ENCODE results near the gene FAM181A. TPM values are rescaled to one million over a fixed set of nuclear protein-coding genes. Genes with fewer than 3 reads are reported as not detected.

The FAM181A gene
- total and polyA plus RNA-seq, 9 donors = 0.37 to 4.9 (median 0.82) TPM; not detected in 4

DNA sequence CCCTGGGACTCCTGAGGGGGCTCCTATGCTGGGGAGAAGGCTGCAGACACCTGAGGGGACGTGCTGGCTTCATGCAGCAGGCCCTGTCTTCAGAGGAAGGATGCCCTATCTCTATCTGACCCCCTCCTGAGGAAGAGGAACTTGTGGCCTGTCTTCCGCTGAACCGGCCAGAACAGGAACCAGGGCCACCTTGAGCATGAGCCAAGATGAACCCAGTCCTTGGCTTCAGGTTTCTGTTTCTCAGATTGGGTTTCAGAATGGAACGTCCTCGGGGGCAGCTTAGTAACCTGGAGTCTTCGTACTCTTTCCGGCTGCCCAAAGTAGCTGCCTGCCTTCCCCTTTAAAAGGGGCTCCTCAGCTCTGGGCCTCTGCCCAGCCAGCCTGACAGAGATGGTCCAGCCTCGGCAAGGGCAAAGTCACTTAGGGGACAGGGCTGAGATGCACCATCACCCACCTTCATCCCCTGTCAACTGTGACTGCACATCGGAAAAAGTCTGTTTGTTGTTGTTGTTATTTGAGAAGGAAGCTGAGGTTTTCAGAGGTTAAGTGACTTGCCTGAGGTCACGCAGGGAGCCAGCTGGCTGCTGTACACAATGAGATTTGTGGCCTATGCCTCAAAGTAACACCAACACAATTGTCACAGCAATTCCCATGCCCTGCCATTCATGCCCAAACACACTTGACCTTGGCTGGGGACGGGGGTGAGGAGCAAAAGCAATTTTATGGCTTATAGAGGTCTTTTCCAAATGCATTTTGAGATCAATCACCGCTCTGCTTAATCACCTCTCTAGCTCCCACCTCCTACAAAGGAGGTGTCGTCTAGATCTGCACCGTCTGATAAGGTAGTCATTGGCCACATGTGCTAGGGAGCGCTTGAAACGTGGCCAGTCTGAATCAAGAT is 35.8 kb downstream of the FAM181A start:
- no peaks in the 10 kb centered on the region for H3K27me3 ChIP-seq
- 58 to 65% (median 63%) methylated on average over 16 of the region's 16 CpGs for WGBS, 3 donors
- no peaks in the 10 kb centered on the region for H3K4me1 ChIP-seq (ENCODE audit: insufficient read depth)
- TF ChIP-seq POLR2A (IDR thresholded peaks at IDR 0.05) (no peak), EP300 (IDR thresholded peaks at IDR 0.05) (no peak)
- TF ChIP-seq, protein P1, sequence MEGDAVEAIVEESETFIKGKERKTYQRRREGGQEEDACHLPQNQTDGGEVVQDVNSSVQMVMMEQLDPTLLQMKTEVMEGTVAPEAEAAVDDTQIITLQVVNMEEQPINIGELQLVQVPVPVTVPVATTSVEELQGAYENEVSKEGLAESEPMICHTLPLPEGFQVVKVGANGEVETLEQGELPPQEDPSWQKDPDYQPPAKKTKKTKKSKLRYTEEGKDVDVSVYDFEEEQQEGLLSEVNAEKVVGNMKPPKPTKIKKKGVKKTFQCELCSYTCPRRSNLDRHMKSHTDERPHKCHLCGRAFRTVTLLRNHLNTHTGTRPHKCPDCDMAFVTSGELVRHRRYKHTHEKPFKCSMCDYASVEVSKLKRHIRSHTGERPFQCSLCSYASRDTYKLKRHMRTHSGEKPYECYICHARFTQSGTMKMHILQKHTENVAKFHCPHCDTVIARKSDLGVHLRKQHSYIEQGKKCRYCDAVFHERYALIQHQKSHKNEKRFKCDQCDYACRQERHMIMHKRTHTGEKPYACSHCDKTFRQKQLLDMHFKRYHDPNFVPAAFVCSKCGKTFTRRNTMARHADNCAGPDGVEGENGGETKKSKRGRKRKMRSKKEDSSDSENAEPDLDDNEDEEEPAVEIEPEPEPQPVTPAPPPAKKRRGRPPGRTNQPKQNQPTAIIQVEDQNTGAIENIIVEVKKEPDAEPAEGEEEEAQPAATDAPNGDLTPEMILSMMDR (IDR thresholded peaks at IDR 0.05) = no peak
- no peaks in the 10 kb centered on the region for H3K9me3 ChIP-seq
- intact Hi-C loops (cut with DNase I) = no loop called here
- no peaks in the 10 kb centered on the region for H3K36me3 ChIP-seq
- no peak overlapping the region for H3K4me3 ChIP-seq
- no peak overlapping the region for H3K27ac ChIP-seq
- no peak for DNase-seq

DNA sequence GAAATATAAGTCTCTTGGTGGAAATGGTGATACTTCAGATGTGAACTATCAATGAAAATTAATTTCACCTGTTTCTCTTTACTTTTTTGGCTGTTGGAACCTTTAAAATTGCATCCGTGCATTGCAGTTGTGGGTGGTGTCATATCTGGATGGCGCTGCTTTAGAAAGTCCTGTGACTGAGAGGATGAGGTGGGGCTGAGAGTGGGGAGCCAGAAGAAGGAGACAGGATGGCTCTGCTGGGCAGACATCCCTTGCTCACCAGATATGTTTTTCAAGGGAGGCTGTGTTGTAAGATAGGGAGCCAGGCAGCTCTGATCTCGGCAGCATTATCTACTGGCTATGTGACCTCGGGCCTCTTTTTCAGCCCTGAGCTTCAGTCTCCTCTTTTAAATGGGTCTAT is 36.5 kb downstream of the FAM181A start:
- intact Hi-C loops (cut with DNase I) = no loop called here
- Histone ChIP-seq H3K27me3 (no peaks in the 10 kb centered on the region), H3K4me3 (no peak overlapping the region), H3K9me3 (no peaks in the 10 kb centered on the region), H3K4me1 (ENCODE audit: insufficient read depth) (no peaks in the 10 kb centered on the region), H3K36me3 (no peaks in the 10 kb centered on the region), H3K27ac (no peak overlapping the region)
- DNase-seq = no peak
- no peak for TF ChIP-seq POLR2A (IDR thresholded peaks at IDR 0.05)
- TF ChIP-seq EP300 (IDR thresholded peaks at IDR 0.05) = no peak
- TF ChIP-seq, protein P1 (IDR thresholded peaks at IDR 0.05) = no peak
- WGBS, 3 donors = 64 to 70% (median 65%) methylated on average over 4 of the region's 4 CpGs

GRCh38 chr14:93964281-93964680 is 37.1 kb downstream of the FAM181A start:
- Histone ChIP-seq H3K4me1 (ENCODE audit: insufficient read depth) (no peaks in the 10 kb centered on the region), H3K9me3 (no peaks in the 10 kb centered on the region), H3K36me3 (no peaks in the 10 kb centered on the region), H3K4me3 (no peak overlapping the region), H3K27ac (no peak overlapping the region), H3K27me3 (no peaks in the 10 kb centered on the region)
- no peak for DNase-seq
- WGBS, 3 donors = 91 to 96% (median 94%) methylated on average over 10 of the region's 10 CpGs
- TF ChIP-seq, protein P1 (IDR thresholded peaks at IDR 0.05) = no peak
- TF ChIP-seq EP300 (IDR thresholded peaks at IDR 0.05) (no peak), POLR2A (IDR thresholded peaks at IDR 0.05) (no peak)
- intact Hi-C loops (cut with DNase I) = no loop called here

DNA sequence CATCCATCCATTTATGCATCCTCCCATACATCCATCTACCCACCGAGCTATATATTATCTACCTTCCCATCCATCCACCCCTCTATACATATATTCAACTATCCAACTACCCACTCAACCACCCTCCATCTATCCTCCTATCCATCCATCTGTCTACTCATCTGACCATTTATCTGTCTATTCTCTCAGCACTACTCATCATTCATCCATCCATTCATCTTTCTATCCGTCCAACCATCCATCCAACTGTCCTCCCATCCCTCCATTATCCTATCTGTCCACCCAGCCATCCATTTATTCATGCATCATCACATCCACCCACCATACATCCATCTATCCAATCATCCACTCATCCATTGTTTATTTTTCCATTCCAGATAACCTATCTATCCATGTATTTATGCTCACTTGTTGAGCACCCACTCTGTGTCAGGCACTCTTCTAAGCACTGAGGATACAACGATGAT is 37.7 kb downstream of the FAM181A start:
- H3K4me1 ChIP-seq (ENCODE audit: insufficient read depth) = no peaks in the 10 kb centered on the region
- TF ChIP-seq EP300 (IDR thresholded peaks at IDR 0.05) = no peak
- TF ChIP-seq, protein P1 (IDR thresholded peaks at IDR 0.05) = no peak
- no peak for TF ChIP-seq POLR2A (IDR thresholded peaks at IDR 0.05)
- 91 to 95% (median 95%) methylated on average over 3 of the region's 3 CpGs for WGBS, 3 donors
- no peaks in the 10 kb centered on the region for H3K27me3 ChIP-seq
- H3K36me3 ChIP-seq = no peaks in the 10 kb centered on the region
- no peak for DNase-seq
- no peak overlapping the region for H3K27ac ChIP-seq
- H3K9me3 ChIP-seq = no peaks in the 10 kb centered on the region
- intact Hi-C loops (cut with DNase I) = no loop called here
- no peak overlapping the region for H3K4me3 ChIP-seq
